ENCODE data around the gene RTCB.
"Not testable (repeated sequence)": the region's sequence is repeated elsewhere in the genome, so short reads cannot be mapped to it uniquely, and the experiment has no call there.

RTCB gene

GRCh38 chr22:32385681-32386080 is 26.4 kb downstream of the RTCB start:
- DNase-seq, result no peak

- no peak for DNase-seq
These were observed 31.1 kb downstream of the RTCB start for GRCh38 chr22:32380991-32381390.

GRCh38 chr22:32378707-32379272 is 33.3 kb downstream of the RTCB start:
- DNase-seq, result no peak

GRCh38 chr22:32376681-32377080 is 35.4 kb downstream of the RTCB start:
- DNase-seq, result no peak

GRCh38 chr22:32375678-32376450 is 36.2 kb downstream of the RTCB start:
- DNase-seq, result no peak

GRCh38 chr22:32364210-32364609 is 47.8 kb downstream of the RTCB start:
- DNase-seq, result no peak

GRCh38 chr22:32361257-32361656 is 50.8 kb downstream of the RTCB start:
- DNase-seq, result no peak

GRCh38 chr22:32360096-32360495 is 52.0 kb downstream of the RTCB start:
- DNase-seq, result not testable (repeated sequence)

- not testable (repeated sequence) for DNase-seq
These were observed 54.5 kb downstream of the RTCB start, which contains the start of gene RFPL3 for GRCh38 chr22:32357567-32357966. TSS of gene RFPL3 (plus strand) at chr22:32357867. CDS start at chr22:32358072, 205 bp downstream.

- DNase-seq, result no peak
These were observed 56.3 kb downstream of the RTCB start for GRCh38 chr22:32355760-32356159.

GRCh38 chr22:32354360-32355351 is 57.4 kb downstream of the RTCB start:
- DNase-seq, result no peak

- DNase-seq, result no peak
These were observed 58.2 kb downstream of the RTCB start for GRCh38 chr22:32353840-32354239.

GRCh38 chr22:32353292-32353691 is 58.8 kb downstream of the RTCB start:
- DNase-seq, result no peak

- DNase-seq, result no peak
These were observed 59.4 kb downstream of the RTCB start for GRCh38 chr22:32352681-32353080.

GRCh38 chr22:32351875-32352274 is 60.2 kb downstream of the RTCB start:
- DNase-seq, result not testable (repeated sequence)

- no peak for DNase-seq
These were observed 63.9 kb downstream of the RTCB start for GRCh38 chr22:32348031-32348611.

GRCh38 chr22:32343941-32344340 is 68.1 kb downstream of the RTCB start:
- no peak for DNase-seq

GRCh38 chr22:32342977-32343376 is 69.1 kb downstream of the RTCB start:
- DNase-seq, result no peak

- no peak for DNase-seq
These were observed 70.8 kb downstream of the RTCB start for GRCh38 chr22:32341122-32341740.

- no peak for DNase-seq
These were observed 71.6 kb downstream of the RTCB start for GRCh38 chr22:32340411-32340810.

GRCh38 chr22:32339190-32340012 is 72.6 kb downstream of the RTCB start:
- no peak for DNase-seq

- no peak for DNase-seq
These were observed 73.3 kb downstream of the RTCB start for GRCh38 chr22:32338757-32339156.
